ENCODE results near the gene SAMD11.

- TF ChIP-seq, protein P1, sequence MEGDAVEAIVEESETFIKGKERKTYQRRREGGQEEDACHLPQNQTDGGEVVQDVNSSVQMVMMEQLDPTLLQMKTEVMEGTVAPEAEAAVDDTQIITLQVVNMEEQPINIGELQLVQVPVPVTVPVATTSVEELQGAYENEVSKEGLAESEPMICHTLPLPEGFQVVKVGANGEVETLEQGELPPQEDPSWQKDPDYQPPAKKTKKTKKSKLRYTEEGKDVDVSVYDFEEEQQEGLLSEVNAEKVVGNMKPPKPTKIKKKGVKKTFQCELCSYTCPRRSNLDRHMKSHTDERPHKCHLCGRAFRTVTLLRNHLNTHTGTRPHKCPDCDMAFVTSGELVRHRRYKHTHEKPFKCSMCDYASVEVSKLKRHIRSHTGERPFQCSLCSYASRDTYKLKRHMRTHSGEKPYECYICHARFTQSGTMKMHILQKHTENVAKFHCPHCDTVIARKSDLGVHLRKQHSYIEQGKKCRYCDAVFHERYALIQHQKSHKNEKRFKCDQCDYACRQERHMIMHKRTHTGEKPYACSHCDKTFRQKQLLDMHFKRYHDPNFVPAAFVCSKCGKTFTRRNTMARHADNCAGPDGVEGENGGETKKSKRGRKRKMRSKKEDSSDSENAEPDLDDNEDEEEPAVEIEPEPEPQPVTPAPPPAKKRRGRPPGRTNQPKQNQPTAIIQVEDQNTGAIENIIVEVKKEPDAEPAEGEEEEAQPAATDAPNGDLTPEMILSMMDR (IDR thresholded peaks at IDR 0.05) = no peak
- peak in 1 of 2 donors; percentile 34 for TF ChIP-seq POLR2AphosphoS5 (IDR thresholded peaks at IDR 0.05; ENCODE audit: insufficient read depth in 1 of 2, low read depth in 1 of 2)
- no peak for TF ChIP-seq POLR2A (IDR thresholded peaks at IDR 0.05)
These were observed 18.5 kb upstream of the SAMD11 start for GRCh38 chr1:905071-905749.
